ENCODE results near the gene PPM1K.

DNA sequence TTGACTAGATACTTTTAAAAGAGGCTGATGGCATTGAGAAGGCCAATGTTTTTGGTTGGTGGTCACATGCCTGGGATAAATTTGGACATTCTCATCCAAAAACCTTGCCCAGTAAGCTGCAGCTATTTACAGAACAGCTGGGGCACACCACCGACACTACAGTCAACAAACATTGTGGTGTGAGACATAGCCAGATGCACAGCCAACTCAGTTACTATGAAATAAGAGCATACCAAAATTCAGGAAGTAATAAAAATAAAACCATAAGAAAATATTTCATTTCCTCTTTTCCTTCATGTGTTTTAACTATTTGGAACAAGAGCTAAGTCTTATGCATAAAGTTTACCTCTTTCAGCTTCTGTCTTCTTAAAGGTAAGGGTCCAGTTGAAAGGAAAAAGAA lies 8.8 kb downstream of the PPM1K start:
- TF ChIP-seq, protein P1, sequence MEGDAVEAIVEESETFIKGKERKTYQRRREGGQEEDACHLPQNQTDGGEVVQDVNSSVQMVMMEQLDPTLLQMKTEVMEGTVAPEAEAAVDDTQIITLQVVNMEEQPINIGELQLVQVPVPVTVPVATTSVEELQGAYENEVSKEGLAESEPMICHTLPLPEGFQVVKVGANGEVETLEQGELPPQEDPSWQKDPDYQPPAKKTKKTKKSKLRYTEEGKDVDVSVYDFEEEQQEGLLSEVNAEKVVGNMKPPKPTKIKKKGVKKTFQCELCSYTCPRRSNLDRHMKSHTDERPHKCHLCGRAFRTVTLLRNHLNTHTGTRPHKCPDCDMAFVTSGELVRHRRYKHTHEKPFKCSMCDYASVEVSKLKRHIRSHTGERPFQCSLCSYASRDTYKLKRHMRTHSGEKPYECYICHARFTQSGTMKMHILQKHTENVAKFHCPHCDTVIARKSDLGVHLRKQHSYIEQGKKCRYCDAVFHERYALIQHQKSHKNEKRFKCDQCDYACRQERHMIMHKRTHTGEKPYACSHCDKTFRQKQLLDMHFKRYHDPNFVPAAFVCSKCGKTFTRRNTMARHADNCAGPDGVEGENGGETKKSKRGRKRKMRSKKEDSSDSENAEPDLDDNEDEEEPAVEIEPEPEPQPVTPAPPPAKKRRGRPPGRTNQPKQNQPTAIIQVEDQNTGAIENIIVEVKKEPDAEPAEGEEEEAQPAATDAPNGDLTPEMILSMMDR (conservative IDR thresholded peaks at IDR 0.05; ENCODE audit: low read depth, low read length): no peak
- TF ChIP-seq EZH2phosphoT487 (IDR thresholded peaks at IDR 0.05; ENCODE audit: borderline replicate concordance, low read length) (no peak), EZH2 (IDR thresholded peaks at IDR 0.05; ENCODE audit: low read length, unreplicated experiment) (no peak)

All from PC-3 (cell line).